ENCODE data around the gene RNF167.
A peak's percentile ranks its signal among the peaks of the same experiment; 100 is the strongest.

Gene RNF167

DNA sequence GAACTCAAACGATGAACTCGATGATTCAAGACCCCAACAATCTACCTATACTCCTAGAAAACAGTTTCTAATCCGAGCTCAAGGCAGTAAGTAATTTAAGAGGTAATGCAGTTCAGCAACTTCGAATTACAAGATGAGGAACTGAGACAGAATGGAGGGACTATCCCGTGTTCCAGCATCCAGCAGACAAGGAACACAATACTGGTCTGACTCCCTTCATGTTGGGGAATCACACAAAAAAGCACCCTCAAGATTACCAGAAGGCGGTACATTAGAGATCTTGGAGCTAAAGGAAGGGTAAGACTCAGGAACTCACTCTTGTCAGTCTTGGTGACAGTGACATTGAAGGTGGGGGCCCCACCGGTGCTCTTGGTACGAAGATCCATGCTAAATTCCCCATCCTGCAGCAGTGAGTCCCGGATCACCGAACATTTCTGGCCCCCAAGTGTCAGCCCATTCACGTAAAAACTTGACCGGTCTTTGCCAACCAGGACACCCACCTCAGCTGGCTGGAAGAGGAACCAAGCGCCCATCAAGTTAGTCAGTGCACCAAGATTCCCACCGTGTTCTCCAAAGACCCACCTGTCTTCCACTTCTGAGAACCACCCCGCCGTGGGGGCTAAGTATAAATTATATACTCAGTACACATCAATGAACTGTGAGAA is 6.4 kb downstream of the RNF167 start:
- peak overlapping the region; percentile 44 for H3K27ac ChIP-seq (ENCODE audit: low read depth, low read length)
- H3K9me3 ChIP-seq (ENCODE audit: control insufficient read depth in 1 of 2, low read length in 2 of 2) = no peaks in the 10 kb centered on the region
- H3K36me3 ChIP-seq (ENCODE audit: control insufficient read depth in 1 of 2, insufficient read depth in 2 of 2, low read length in 2 of 2) = peaks cover 25 to 41% of the 10 kb centered on the region in 2 donors
- H3K27me3 ChIP-seq (ENCODE audit: control insufficient read depth in 1 of 2, insufficient read depth in 2 of 2, low read length in 2 of 2) = no peaks in the 10 kb centered on the region
- peak overlapping the region; percentile 70 to 99 for H3K9ac ChIP-seq (ENCODE audit: low read depth in 1 of 2, low read length in 2 of 2)
- peaks cover 60 to 69% of the 10 kb centered on the region in 2 donors for H3K4me1 ChIP-seq (ENCODE audit: control insufficient read depth in 1 of 2, insufficient read depth in 2 of 2, low read length in 2 of 2)
- peak overlapping the region; percentile 98 to 99 for H3K4me3 ChIP-seq (ENCODE audit: low read depth in 1 of 2, low read length in 2 of 2)

- H3K27me3 ChIP-seq (ENCODE audit: control insufficient read depth in 1 of 2, insufficient read depth in 2 of 2, low read length in 2 of 2) = no peaks in the 10 kb centered on the region
- H3K4me3 ChIP-seq (ENCODE audit: low read depth in 1 of 2, low read length in 2 of 2) = peak overlapping the region; percentile 98 to 99
- H3K9me3 ChIP-seq (ENCODE audit: control insufficient read depth in 1 of 2, low read length in 2 of 2) = no peaks in the 10 kb centered on the region
- H3K27ac ChIP-seq (ENCODE audit: low read depth, low read length) = peak overlapping the region; percentile 44
- H3K4me1 ChIP-seq (ENCODE audit: control insufficient read depth in 1 of 2, insufficient read depth in 2 of 2, low read length in 2 of 2) = peaks cover 54 to 67% of the 10 kb centered on the region in 2 donors
- H3K9ac ChIP-seq (ENCODE audit: low read depth in 1 of 2, low read length in 2 of 2) = peak overlapping the region; percentile 70 to 99
- peaks cover 25 to 41% of the 10 kb centered on the region in 2 donors for H3K36me3 ChIP-seq (ENCODE audit: control insufficient read depth in 1 of 2, insufficient read depth in 2 of 2, low read length in 2 of 2)
These were observed 6.9 kb downstream of the RNF167 start for GRCh38 chr17:4947010-4947410.

GRCh38 chr17:4947411-4948165 is 7.5 kb downstream of the RNF167 start:
- H3K27ac ChIP-seq (ENCODE audit: low read depth, low read length) = peak overlapping the region; percentile 99
- peak overlapping the region; percentile 99 for H3K9ac ChIP-seq (ENCODE audit: low read depth in 1 of 2, low read length in 2 of 2)
- peak overlapping the region; percentile 98 to 99 for H3K4me3 ChIP-seq (ENCODE audit: low read depth in 1 of 2, low read length in 2 of 2)
- no peaks in the 10 kb centered on the region for H3K9me3 ChIP-seq (ENCODE audit: control insufficient read depth in 1 of 2, low read length in 2 of 2)
- no peaks in the 10 kb centered on the region for H3K27me3 ChIP-seq (ENCODE audit: control insufficient read depth in 1 of 2, insufficient read depth in 2 of 2, low read length in 2 of 2)
- peaks cover 19 to 37% of the 10 kb centered on the region in 2 donors for H3K36me3 ChIP-seq (ENCODE audit: control insufficient read depth in 1 of 2, insufficient read depth in 2 of 2, low read length in 2 of 2)
- H3K4me1 ChIP-seq (ENCODE audit: control insufficient read depth in 1 of 2, insufficient read depth in 2 of 2, low read length in 2 of 2) = peaks cover 49 to 62% of the 10 kb centered on the region in 2 donors

- H3K27me3 ChIP-seq (ENCODE audit: control insufficient read depth in 1 of 2, insufficient read depth in 2 of 2, low read length in 2 of 2) = no peaks in the 10 kb centered on the region
- H3K4me1 ChIP-seq (ENCODE audit: control insufficient read depth in 1 of 2, insufficient read depth in 2 of 2, low read length in 2 of 2) = peaks cover 41 to 55% of the 10 kb centered on the region in 2 donors
These were observed 8.3 kb downstream of the RNF167 start, which contains the start of gene PFN1 for GRCh38 chr17:4948166-4948930. Gene PFN1 (minus strand): TSS chr17:4948530. CDS start chr17:4948394, 136 bp downstream.

DNA sequence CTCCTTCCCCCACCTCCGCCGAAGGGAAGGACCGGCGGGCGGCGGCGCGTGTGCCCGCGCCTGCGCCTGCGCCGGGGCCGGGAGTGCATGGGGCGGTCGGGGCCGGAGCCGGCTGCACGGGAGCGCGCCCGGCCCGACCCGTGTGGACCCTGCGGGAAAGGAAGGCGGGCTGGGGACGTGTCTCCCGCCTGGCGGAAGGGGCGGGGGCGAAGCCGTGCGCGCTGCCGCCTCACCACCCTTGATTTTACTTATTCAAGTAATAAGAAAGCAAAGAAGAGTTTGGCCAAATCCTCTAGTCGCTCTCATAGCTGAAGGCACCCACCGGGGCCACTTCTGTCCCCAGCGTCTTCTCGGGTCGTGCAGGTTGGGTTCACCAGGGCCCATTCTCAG is 8.9 kb downstream of the RNF167 start:
- no peaks in the 10 kb centered on the region for H3K9me3 ChIP-seq (ENCODE audit: control insufficient read depth in 1 of 2, low read length in 2 of 2)
- H3K9ac ChIP-seq (ENCODE audit: low read depth in 1 of 2, low read length in 2 of 2) = peak overlapping the region; percentile 79 to 83
- peaks cover 9 to 23% of the 10 kb centered on the region in 2 donors for H3K36me3 ChIP-seq (ENCODE audit: control insufficient read depth in 1 of 2, insufficient read depth in 2 of 2, low read length in 2 of 2)
- peaks cover 39 to 49% of the 10 kb centered on the region in 2 donors for H3K4me1 ChIP-seq (ENCODE audit: control insufficient read depth in 1 of 2, insufficient read depth in 2 of 2, low read length in 2 of 2)
- no peaks in the 10 kb centered on the region for H3K27me3 ChIP-seq (ENCODE audit: control insufficient read depth in 1 of 2, insufficient read depth in 2 of 2, low read length in 2 of 2)
- peak overlapping the region; percentile 82 to 99 for H3K4me3 ChIP-seq (ENCODE audit: low read depth in 1 of 2, low read length in 2 of 2)
- peak overlapping the region; percentile 99 for H3K27ac ChIP-seq (ENCODE audit: low read depth, low read length)

More at GRCh38 chr17:4948166-4948930, 8.3 kb downstream of the RNF167 start, which contains the start of gene PFN1:
- H3K4me3 ChIP-seq (ENCODE audit: low read depth in 1 of 2, low read length in 2 of 2) = peak within 1 kb of the TSS; percentile 98 to 99
- H3K9ac ChIP-seq (ENCODE audit: low read depth in 1 of 2, low read length in 2 of 2) = peak within 1 kb of the TSS; percentile 99
- H3K27ac ChIP-seq (ENCODE audit: low read depth, low read length) = peak within 1 kb of the TSS; percentile 99
- no peaks in the 10 kb centered on the region for H3K9me3 ChIP-seq (ENCODE audit: control insufficient read depth in 1 of 2, low read length in 2 of 2)
- peaks cover 11 to 29% of the 10 kb centered on the region in 2 donors for H3K36me3 ChIP-seq (ENCODE audit: control insufficient read depth in 1 of 2, insufficient read depth in 2 of 2, low read length in 2 of 2)

DNA sequence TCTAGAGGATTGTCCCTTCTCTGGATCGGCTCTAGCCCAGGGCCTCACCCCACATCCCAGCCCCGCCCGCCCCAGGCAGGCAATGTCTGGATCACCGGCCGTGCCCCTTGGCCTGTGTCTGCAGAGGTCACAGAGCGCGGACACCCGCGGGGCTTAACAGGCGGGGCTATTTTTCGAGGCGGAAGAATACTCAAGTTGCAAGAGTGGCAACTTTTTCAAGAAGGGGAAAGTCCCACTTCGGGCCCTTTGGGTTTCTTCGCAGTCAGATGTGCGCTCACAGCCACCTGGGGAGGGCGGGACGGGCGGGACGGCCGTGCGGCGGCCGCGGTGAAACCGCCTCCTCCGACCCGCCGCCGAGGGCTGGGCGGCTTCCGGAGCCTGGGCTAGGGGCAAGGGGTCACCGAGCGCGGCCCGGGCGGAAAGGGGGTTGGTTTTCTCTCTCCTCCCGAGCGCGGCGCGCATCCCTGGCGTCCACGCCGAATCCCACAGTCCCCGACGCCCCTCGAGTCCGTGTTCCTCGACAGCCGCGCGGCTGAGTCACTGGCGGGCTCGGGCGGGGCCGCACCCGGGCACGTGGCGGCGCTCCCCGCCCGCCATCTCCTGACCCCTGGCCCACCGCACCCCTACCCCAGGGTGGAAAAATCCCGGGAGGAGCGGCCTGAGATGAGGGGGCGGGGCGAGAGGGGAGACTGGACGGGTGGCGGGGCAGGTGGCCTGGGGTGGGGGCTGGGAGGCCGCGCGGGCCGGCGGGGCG is 9.4 kb downstream of the RNF167 start:
- Histone ChIP-seq H3K9me3 (ENCODE audit: control insufficient read depth in 1 of 2, low read length in 2 of 2) (no peaks in the 10 kb centered on the region), H3K36me3 (ENCODE audit: control insufficient read depth in 1 of 2, insufficient read depth in 2 of 2, low read length in 2 of 2) (peaks cover 5 to 18% of the 10 kb centered on the region in 2 donors), H3K4me3 (ENCODE audit: low read depth in 1 of 2, low read length in 2 of 2) (peak overlapping the region; percentile 82 to 99), H3K27ac (ENCODE audit: low read depth, low read length) (peak overlapping the region; percentile 99), H3K4me1 (ENCODE audit: control insufficient read depth in 1 of 2, insufficient read depth in 2 of 2, low read length in 2 of 2) (peaks cover 33 to 43% of the 10 kb centered on the region in 2 donors), H3K27me3 (ENCODE audit: control insufficient read depth in 1 of 2, insufficient read depth in 2 of 2, low read length in 2 of 2) (no peaks in the 10 kb centered on the region), H3K9ac (ENCODE audit: low read depth in 1 of 2, low read length in 2 of 2) (peak overlapping the region; percentile 79 to 83)

DNA sequence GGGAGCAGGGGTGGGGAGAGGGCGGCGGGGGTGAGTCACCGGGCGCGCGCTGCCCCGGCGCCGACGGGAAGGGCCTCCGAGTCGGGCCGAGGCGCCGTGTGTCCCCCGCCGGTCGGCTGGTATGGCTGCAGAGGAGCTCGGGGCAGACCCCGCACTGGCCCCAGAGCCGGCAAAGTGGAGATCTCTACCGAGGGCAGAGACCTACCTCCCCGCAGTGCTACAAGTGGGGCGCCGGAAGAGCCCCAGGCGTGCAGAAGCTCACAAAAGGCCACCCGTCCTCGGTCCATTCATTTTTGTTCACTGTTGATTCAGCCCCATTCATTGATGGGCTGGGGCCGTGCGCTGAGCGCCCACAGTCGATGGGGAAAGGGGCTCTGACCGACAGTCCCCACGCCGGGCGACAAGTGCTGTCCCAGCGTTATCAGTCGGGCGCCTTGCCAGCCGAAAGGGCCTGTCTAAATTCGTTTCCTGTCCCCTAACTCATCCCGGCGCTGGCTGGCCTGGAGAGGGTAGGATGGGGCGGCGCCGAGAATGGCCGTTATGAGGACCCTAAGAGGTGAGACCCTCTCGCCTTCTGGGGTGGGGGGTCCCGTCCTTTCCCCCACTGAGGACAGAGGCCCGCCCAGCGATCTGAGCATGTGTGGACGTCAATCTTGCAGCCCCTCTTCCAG is 10.1 kb downstream of the RNF167 start:
- peaks cover 0 to 13% of the 10 kb centered on the region in 2 donors for H3K36me3 ChIP-seq (ENCODE audit: control insufficient read depth in 1 of 2, insufficient read depth in 2 of 2, low read length in 2 of 2)
- H3K4me1 ChIP-seq (ENCODE audit: control insufficient read depth in 1 of 2, insufficient read depth in 2 of 2, low read length in 2 of 2) = peaks cover 26 to 36% of the 10 kb centered on the region in 2 donors
- peak overlapping the region; percentile 99 for H3K27ac ChIP-seq (ENCODE audit: low read depth, low read length)
- H3K27me3 ChIP-seq (ENCODE audit: control insufficient read depth in 1 of 2, insufficient read depth in 2 of 2, low read length in 2 of 2) = no peaks in the 10 kb centered on the region
- H3K9ac ChIP-seq (ENCODE audit: low read depth in 1 of 2, low read length in 2 of 2) = peak overlapping the region; percentile 84 to 91
- H3K4me3 ChIP-seq (ENCODE audit: low read depth in 1 of 2, low read length in 2 of 2) = peak overlapping the region; percentile 57 to 80
- H3K9me3 ChIP-seq (ENCODE audit: control insufficient read depth in 1 of 2, low read length in 2 of 2) = no peaks in the 10 kb centered on the region

DNA sequence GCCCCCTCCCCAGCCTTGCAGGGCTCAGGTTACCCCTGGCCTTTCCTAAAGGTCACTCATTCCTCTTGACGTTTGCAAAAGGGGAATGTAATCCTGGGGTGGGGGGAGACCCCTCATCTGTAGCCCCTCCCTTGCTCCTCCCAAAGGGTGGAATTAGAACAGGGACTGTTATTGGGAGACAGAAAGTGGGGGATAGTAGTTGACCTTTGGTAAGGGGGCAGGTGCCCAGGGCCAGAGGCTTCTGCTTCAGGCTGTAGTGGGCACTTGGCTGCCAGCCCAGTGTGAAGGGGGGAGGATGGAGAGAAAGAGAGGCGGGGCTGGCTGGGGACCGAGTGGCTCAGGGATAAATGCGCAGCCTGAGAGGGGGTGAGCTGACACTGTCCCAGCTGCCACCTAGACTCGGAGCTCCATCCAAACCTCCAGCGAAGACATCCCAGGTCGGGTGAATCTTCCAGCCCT is 10.7 kb downstream of the RNF167 start, which contains the start of gene ENO3:
Gene ENO3, plus strand, starts transcription at position 374 of the 459 bp plus-strand sequence. CDS start 711 bp downstream, outside the sequence.
- Histone ChIP-seq H3K4me1 (ENCODE audit: control insufficient read depth in 1 of 2, insufficient read depth in 2 of 2, low read length in 2 of 2) (peaks cover 20 to 31% of the 10 kb centered on the region in 2 donors), H3K9ac (ENCODE audit: low read depth in 1 of 2, low read length in 2 of 2) (peak within 1 kb of the TSS; percentile 84 to 91), H3K9me3 (ENCODE audit: control insufficient read depth in 1 of 2, low read length in 2 of 2) (no peaks in the 10 kb centered on the region), H3K27ac (ENCODE audit: low read depth, low read length) (peak within 1 kb of the TSS; percentile 99), H3K27me3 (ENCODE audit: control insufficient read depth in 1 of 2, insufficient read depth in 2 of 2, low read length in 2 of 2) (no peaks in the 10 kb centered on the region), H3K36me3 (ENCODE audit: control insufficient read depth in 1 of 2, insufficient read depth in 2 of 2, low read length in 2 of 2) (peaks cover 0 to 8% of the 10 kb centered on the region in 2 donors), H3K4me3 (ENCODE audit: low read depth in 1 of 2, low read length in 2 of 2) (peak within 1 kb of the TSS; percentile 57 to 80)

DNA sequence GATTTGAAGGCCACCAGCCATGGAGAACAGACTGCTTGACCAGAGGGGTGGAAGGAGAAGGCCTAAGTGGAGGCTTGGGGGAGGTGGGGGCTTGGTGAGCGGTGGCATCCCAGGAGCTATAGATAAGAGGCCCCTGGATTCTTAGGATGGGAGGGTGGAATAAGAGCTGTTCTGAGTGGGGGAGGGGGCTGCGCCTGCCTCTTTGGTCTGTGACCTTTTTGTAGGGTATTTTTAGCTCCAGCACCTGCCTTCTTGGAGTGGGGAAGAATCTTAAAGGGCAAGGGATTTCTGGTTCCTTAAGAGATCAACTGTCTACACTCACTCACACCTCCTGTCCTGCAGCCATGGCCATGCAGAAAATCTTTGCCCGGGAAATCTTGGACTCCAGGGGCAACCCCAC is 11.4 kb downstream of the RNF167 start:
- Histone ChIP-seq H3K4me3 (ENCODE audit: low read depth in 1 of 2, low read length in 2 of 2) (peak overlapping the region in 1 of 2 donors; percentile 57), H3K27ac (ENCODE audit: low read depth, low read length) (no peak overlapping the region), H3K27me3 (ENCODE audit: control insufficient read depth in 1 of 2, insufficient read depth in 2 of 2, low read length in 2 of 2) (no peaks in the 10 kb centered on the region), H3K36me3 (ENCODE audit: control insufficient read depth in 1 of 2, insufficient read depth in 2 of 2, low read length in 2 of 2) (peaks cover 0 to 1% of the 10 kb centered on the region in 2 donors), H3K4me1 (ENCODE audit: control insufficient read depth in 1 of 2, insufficient read depth in 2 of 2, low read length in 2 of 2) (peaks cover 15 to 24% of the 10 kb centered on the region in 2 donors), H3K9me3 (ENCODE audit: control insufficient read depth in 1 of 2, low read length in 2 of 2) (no peaks in the 10 kb centered on the region), H3K9ac (ENCODE audit: low read depth in 1 of 2, low read length in 2 of 2) (peak overlapping the region; percentile 3 to 91)

Measured in duodenal mucosa (tissue), 2 donors.